KMS-11 (cell line): ENCODE results near the gene OSGIN1.

Source experiments
- H2AFZ ChIP-seq: fragments of 200-600 bp; sonication (generic); 2 replicates; pipeline ENCODE4 v1.6.1; 2016; ENCODE audit warnings: antibody characterized with exemption, mixed run types, low read depth
- H3K27ac ChIP-seq: fragments of 200-600 bp; sonication (generic); 2 replicates; pipeline ENCODE4 v1.6.1; 2016; ENCODE audit warnings: mild to moderate bottlenecking, mixed run types
- H3K27me3 ChIP-seq: fragments of 200-600 bp; sonication (generic); 2 replicates; pipeline ENCODE4 v1.6.1; 2017; ENCODE audit warnings: mild to moderate bottlenecking, low read depth, mixed run types, moderate library complexity; ENCODE audit not compliant: insufficient read depth
- H3K36me3 ChIP-seq: fragments of 200-600 bp; sonication (generic); 2 replicates; pipeline ENCODE4 v1.6.1; 2017; ENCODE audit warnings: mild to moderate bottlenecking, mixed run types; ENCODE audit not compliant: insufficient read depth
- H3K4me1 ChIP-seq: fragments of 200-600 bp; sonication (generic); 2 replicates; pipeline ENCODE4 v1.6.1; 2016; ENCODE audit warnings: mild to moderate bottlenecking, low read depth, mixed run types; ENCODE audit not compliant: poor library complexity, severe bottlenecking
- H3K4me2 ChIP-seq: fragments of 200-600 bp; sonication (generic); 2 replicates; pipeline ENCODE4 v1.7.0; 2016; ENCODE audit warnings: mild to moderate bottlenecking, mixed run types
- H3K4me3 ChIP-seq: fragments of 200-600 bp; sonication (generic); IDR thresholded peaks from 2 replicates; pipeline ENCODE4 v1.6.1; 2017; ENCODE audit warnings: low read depth, low read length, mixed read lengths; ENCODE audit not compliant: insufficient read depth
- H3K79me2 ChIP-seq: fragments of 200-600 bp; sonication (generic); 2 replicates; pipeline ENCODE4 v1.6.1; 2016; ENCODE audit warnings: low read depth, mixed run types; ENCODE audit not compliant: insufficient read depth
- H3K9ac ChIP-seq: fragments of 200-600 bp; sonication (generic); 2 replicates; pipeline ENCODE4 v1.6.1; 2016; ENCODE audit warnings: mild to moderate bottlenecking, mixed run types
- H4K20me1 ChIP-seq: fragments of 200-600 bp; sonication (generic); 2 replicates; pipeline ENCODE4 v1.6.1; 2016; ENCODE audit warnings: mild to moderate bottlenecking, mixed run types; ENCODE audit not compliant: insufficient read depth
- CTCF ChIP-seq: fragments of 200-600 bp; sonication (generic); conservative IDR thresholded peaks from 2 replicates; pipeline ENCODE4 v1.6.1; 2017; ENCODE audit warnings: low read depth, mild to moderate bottlenecking, antibody characterized with exemption, low read length, moderate library complexity, mixed read lengths

OSGIN1 gene

GRCh38 chr16:83958846-83959565 is 6.0 kb downstream of the OSGIN1 start:
- Histone ChIP-seq H3K4me1 (peaks cover 8% of the 10 kb centered on the region), H3K4me2 (no peak overlapping the region), H4K20me1 (no peaks in the 10 kb centered on the region), H3K4me3 (no peak overlapping the region), H2AFZ (no peak overlapping the region), H3K27ac (no peak overlapping the region), H3K9ac (no peak overlapping the region), H3K27me3 (no peaks in the 10 kb centered on the region), H3K79me2 (no peaks in the 10 kb centered on the region), H3K36me3 (no peaks in the 10 kb centered on the region)
- TF ChIP-seq CTCF, result no peak

GRCh38 chr16:83959656-83960434 is 6.8 kb downstream of the OSGIN1 start:
- H4K20me1 ChIP-seq, result no peaks in the 10 kb centered on the region
- peaks cover under 1% of the 10 kb centered on the region for H3K4me1 ChIP-seq
- TF ChIP-seq CTCF, result no peak
- no peaks in the 10 kb centered on the region for H3K36me3 ChIP-seq
- no peaks in the 10 kb centered on the region for H3K27me3 ChIP-seq
- no peak overlapping the region for H3K27ac ChIP-seq
- H3K4me3 ChIP-seq, result no peak overlapping the region
- H3K4me2 ChIP-seq, result no peak overlapping the region
- no peak overlapping the region for H2AFZ ChIP-seq
- no peak overlapping the region for H3K9ac ChIP-seq
- H3K79me2 ChIP-seq, result no peaks in the 10 kb centered on the region

GRCh38 chr16:83960521-83961249 is 7.6 kb downstream of the OSGIN1 start:
- no peak overlapping the region for H2AFZ ChIP-seq
- H3K27me3 ChIP-seq, result no peaks in the 10 kb centered on the region
- H4K20me1 ChIP-seq, result no peaks in the 10 kb centered on the region
- H3K36me3 ChIP-seq, result no peaks in the 10 kb centered on the region
- no peaks in the 10 kb centered on the region for H3K79me2 ChIP-seq
- no peak overlapping the region for H3K4me3 ChIP-seq
- no peak overlapping the region for H3K9ac ChIP-seq
- no peaks in the 10 kb centered on the region for H3K4me1 ChIP-seq
- no peak overlapping the region for H3K4me2 ChIP-seq
- no peak for TF ChIP-seq CTCF
- no peak overlapping the region for H3K27ac ChIP-seq

- no peak overlapping the region for H2AFZ ChIP-seq
- H3K4me3 ChIP-seq, result no peak overlapping the region
- H3K79me2 ChIP-seq, result no peaks in the 10 kb centered on the region
- H3K27me3 ChIP-seq, result no peaks in the 10 kb centered on the region
- H3K4me1 ChIP-seq, result no peaks in the 10 kb centered on the region
- H3K4me2 ChIP-seq, result no peak overlapping the region
- H3K36me3 ChIP-seq, result no peaks in the 10 kb centered on the region
- H3K9ac ChIP-seq, result no peak overlapping the region
- TF ChIP-seq CTCF, result no peak
- H4K20me1 ChIP-seq, result no peaks in the 10 kb centered on the region
- H3K27ac ChIP-seq, result no peak overlapping the region
Observed at GRCh38 chr16:83961591-83961990, 8.6 kb downstream of the OSGIN1 start.
